Fibroblast of lung (primary cell): ENCODE measurements around the gene PRKRA. TPM values are rescaled to one million over a fixed set of nuclear protein-coding genes. Genes with fewer than 3 reads are reported as not detected.

Source experiments
- DNase-seq, 2 donors: peaks; one replicate each; pipeline versions ENCODE4 v3.0.0 to v3.0.0-alpha.2; 2010; ENCODE audit warnings: low read depth in 2 of 2
- H2AFZ ChIP-seq: 2 replicates; pipeline ENCODE4 v1.5.1; 2012; ENCODE audit warnings: low read length, control low read depth, inconsistent platforms
- H3K27ac ChIP-seq: 2 replicates; pipeline ENCODE4 v1.5.1; 2011; ENCODE audit warnings: low read length, control low read depth; ENCODE audit not compliant: insufficient read depth
- H3K27me3 ChIP-seq: 2 replicates; pipeline ENCODE4 v1.5.1; 2011; ENCODE audit warnings: mild to moderate bottlenecking, low read length; ENCODE audit not compliant: control insufficient read depth, insufficient read depth
- H3K36me3 ChIP-seq: 2 replicates; pipeline ENCODE4 v1.5.1; 2011; ENCODE audit warnings: low read length; ENCODE audit not compliant: control insufficient read depth, insufficient read depth
- H3K4me1 ChIP-seq: 2 replicates; pipeline ENCODE4 v1.5.1; 2011; ENCODE audit warnings: low read length; ENCODE audit not compliant: control insufficient read depth, insufficient read depth; ENCODE audit errors: extremely low read depth
- H3K4me2 ChIP-seq: 2 replicates; pipeline ENCODE4 v1.5.1; 2011; ENCODE audit warnings: low read length, control low read depth; ENCODE audit not compliant: insufficient read depth; ENCODE audit errors: extremely low read depth
- H3K4me3 ChIP-seq, 4 experiments: fragments of 200-600 bp in 1 of 4; sonication (generic) in 1 of 4; replicated peaks in 1 of 4; 2 replicates each; pipeline ENCODE4 v1.5.1; 2011 to 2016; ENCODE audit warnings: low read length in 4 of 4, low read depth in 3 of 4, mild to moderate bottlenecking in 3 of 4, control low read depth in 2 of 4, inconsistent platforms in 1 of 4, mixed read lengths in 1 of 4; ENCODE audit not compliant: insufficient read depth in 1 of 4; ENCODE audit errors: control extremely low read depth in 1 of 4
- H3K79me2 ChIP-seq: 2 replicates; pipeline ENCODE4 v1.5.1; 2012; ENCODE audit warnings: mild to moderate bottlenecking, low read length, inconsistent platforms; ENCODE audit not compliant: control insufficient read depth, insufficient read depth
- H3K9ac ChIP-seq: 2 replicates; pipeline ENCODE4 v1.5.1; 2011; ENCODE audit warnings: mild to moderate bottlenecking, low read length, control low read depth; ENCODE audit not compliant: insufficient read depth
- H3K9me3 ChIP-seq: 2 replicates; pipeline ENCODE4 v1.5.1; 2012; ENCODE audit warnings: low read depth, low read length; ENCODE audit not compliant: control insufficient read depth, insufficient read depth
- H4K20me1 ChIP-seq: 2 replicates; pipeline ENCODE4 v1.5.1; 2011; ENCODE audit warnings: low read length; ENCODE audit not compliant: control insufficient read depth, insufficient read depth; ENCODE audit errors: extremely low read depth
- CTCF ChIP-seq, 2 donors: IDR thresholded peaks in 1 of 2; conservative IDR thresholded peaks in 1 of 2; 1 replicate in 1 of 2; 2 replicates in 1 of 2; pipeline ENCODE4 v1.5.1; 2011 to 2012; ENCODE audit warnings: low read length in 2 of 2, control low read depth in 1 of 2, inconsistent platforms in 1 of 2, low read depth in 1 of 2, mild to moderate bottlenecking in 1 of 2
- EZH2 ChIP-seq: IDR thresholded peaks from 2 replicates; pipeline ENCODE4 v1.5.1; 2012; ENCODE audit warnings: low read length, control low read depth, mild to moderate bottlenecking; ENCODE audit errors: missing control alignments
- polyA plus RNA-seq, 2 donors: library from polyadenylated mRNA; depleted of rRNA in 1 of 2; stranded (reverse) in 1 of 2; unstranded in 1 of 2; fragments of >200 nt; gene quantifications; 2 replicates each; pipeline ENCODE4 v1.2.1, GENCODE V29; 2011 to 2012; ENCODE audit warnings: missing spikeins in 1 of 2
- total RNA-seq: library from RNA; depleted of rRNA; stranded (reverse); fragments of >200 nt; gene quantifications from 2 replicates; pipeline ENCODE4 v1.2.1, GENCODE V29; 2014

PRKRA gene
- total and polyA plus RNA-seq, 2 donors (not counting 1 experiment from before 2014, with no cell fraction given): 40.5 to 54.6 TPM

DNA sequence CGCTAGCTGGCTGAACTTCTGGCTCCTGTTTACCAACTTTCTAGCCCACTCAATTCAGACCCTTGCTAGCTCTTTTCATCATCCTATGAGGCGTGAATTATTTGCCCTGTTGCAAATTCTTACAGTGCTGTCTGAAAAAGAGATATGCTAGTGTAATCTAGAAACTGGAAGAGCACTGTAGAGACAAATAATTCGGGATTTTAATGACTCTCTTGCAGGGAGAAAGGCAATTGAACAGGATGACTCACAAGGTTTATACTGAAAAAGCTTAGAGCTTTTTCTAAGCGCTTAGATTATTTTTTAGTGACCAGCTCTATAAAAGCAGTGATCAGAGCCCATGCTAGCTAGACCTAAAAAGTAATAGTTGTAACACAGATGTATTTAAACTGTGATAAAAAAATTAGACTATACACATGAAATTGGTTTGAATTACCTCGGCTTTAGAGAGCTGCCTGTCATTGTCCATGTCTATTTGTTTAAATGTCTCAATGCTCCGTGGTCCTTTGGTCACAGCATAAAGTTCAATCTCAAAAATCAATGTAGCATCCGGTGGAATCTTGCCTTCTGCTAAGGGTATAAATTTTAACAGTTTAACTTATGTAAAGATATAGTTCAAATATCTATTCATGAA lies 18.4 kb upstream of the PRKRA start:
- Histone ChIP-seq H3K4me3 (no peak overlapping the region), H3K36me3 (no peaks in the 10 kb centered on the region), H3K27me3 (no peaks in the 10 kb centered on the region), H3K9ac (no peak overlapping the region), H3K27ac (no peak overlapping the region), H3K4me2 (no peak overlapping the region), H2AFZ (no peak overlapping the region), H3K79me2 (no peaks in the 10 kb centered on the region), H3K9me3 (no peaks in the 10 kb centered on the region), H3K4me1 (no peaks in the 10 kb centered on the region), H4K20me1 (no peaks in the 10 kb centered on the region)
- TF ChIP-seq EZH2 (no peak), CTCF (conservative IDR thresholded peaks at IDR 0.05 in 1 of 2, IDR thresholded peaks at IDR 0.05 in 1 of 2; ENCODE audit: low read depth in 1 of 2, low read length in 2 of 2) (no peak)
- no peak for DNase-seq

GRCh38 chr2:178457390-178457886 lies 6.5 kb upstream of the PRKRA start:
- H4K20me1 ChIP-seq: no peaks in the 10 kb centered on the region
- no peak overlapping the region for H3K4me3 ChIP-seq
- no peak overlapping the region for H3K9ac ChIP-seq
- no peaks in the 10 kb centered on the region for H3K36me3 ChIP-seq
- no peak for TF ChIP-seq EZH2
- TF ChIP-seq CTCF (conservative IDR thresholded peaks at IDR 0.05 in 1 of 2, IDR thresholded peaks at IDR 0.05 in 1 of 2; ENCODE audit: low read depth in 1 of 2, low read length in 2 of 2): no peak
- H3K4me1 ChIP-seq: no peaks in the 10 kb centered on the region
- H3K9me3 ChIP-seq: no peaks in the 10 kb centered on the region
- no peak overlapping the region for H2AFZ ChIP-seq
- H3K79me2 ChIP-seq: no peaks in the 10 kb centered on the region
- no peak overlapping the region for H3K27ac ChIP-seq
- H3K4me2 ChIP-seq: no peak overlapping the region
- no peaks in the 10 kb centered on the region for H3K27me3 ChIP-seq
- DNase-seq: no peak

DNA sequence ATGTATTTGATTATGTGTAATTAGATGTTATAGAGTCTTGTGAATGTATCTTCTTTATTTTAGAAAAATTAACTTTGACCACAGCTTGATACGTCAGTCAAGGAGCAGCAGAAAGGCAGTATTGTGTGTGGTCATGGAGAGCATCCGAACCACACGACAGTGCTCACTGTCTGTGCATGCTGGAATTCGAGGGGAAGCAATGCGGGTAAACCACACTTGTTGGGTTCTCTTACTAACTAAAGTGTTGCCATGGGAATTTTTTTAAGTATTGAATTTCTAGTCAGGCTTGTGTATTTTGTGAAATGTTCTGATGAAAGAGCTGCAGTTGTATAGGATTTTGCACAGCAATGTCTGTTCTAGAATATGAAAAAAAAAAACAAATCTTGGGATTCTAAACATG lies 5.0 kb upstream of the PRKRA start:
- Histone ChIP-seq H3K4me1 (no peaks in the 10 kb centered on the region), H3K36me3 (no peaks in the 10 kb centered on the region), H3K4me3 (no peak overlapping the region), H3K4me2 (no peak overlapping the region), H3K27me3 (no peaks in the 10 kb centered on the region), H3K79me2 (no peaks in the 10 kb centered on the region), H3K27ac (no peak overlapping the region), H2AFZ (no peak overlapping the region), H4K20me1 (no peaks in the 10 kb centered on the region), H3K9ac (no peak overlapping the region), H3K9me3 (no peaks in the 10 kb centered on the region)
- peak in 1 of 2 donors; percentile 83 for DNase-seq
- TF ChIP-seq CTCF (conservative IDR thresholded peaks at IDR 0.05 in 1 of 2, IDR thresholded peaks at IDR 0.05 in 1 of 2; ENCODE audit: low read depth in 1 of 2, low read length in 2 of 2): no peak
- TF ChIP-seq EZH2: no peak
